DMS 273 (cell line): ENCODE data around the gene ARHGAP31.

ENCODE experiments used
- DNase-seq: peaks from one replicate; lab custom pipeline; 2025; ENCODE audit not compliant: unreplicated experiment; lab: John Stamatoyannopoulos, UW

ARHGAP31 gene

DNA sequence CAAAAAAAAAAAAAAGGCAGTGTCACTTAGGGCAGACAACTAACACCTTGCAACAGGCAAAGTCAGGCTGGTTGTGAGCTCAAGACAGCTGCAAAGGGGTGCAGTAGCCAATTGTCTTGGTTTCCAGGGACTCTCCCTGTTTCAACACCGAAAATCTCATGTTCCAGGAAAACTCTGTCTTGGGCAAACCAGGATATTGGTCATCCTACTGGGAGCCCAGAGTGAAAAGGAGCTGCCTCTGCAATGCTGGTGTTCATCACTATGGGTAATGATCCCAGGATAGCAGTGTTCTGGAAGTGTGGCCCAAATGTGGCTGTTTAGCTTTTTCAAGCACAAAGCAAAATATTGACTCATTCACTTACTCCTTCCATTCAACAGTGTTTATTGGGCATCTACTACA, 82.6 kb downstream of the ARHGAP31 start:
- DNase-seq: no peak

DNA sequence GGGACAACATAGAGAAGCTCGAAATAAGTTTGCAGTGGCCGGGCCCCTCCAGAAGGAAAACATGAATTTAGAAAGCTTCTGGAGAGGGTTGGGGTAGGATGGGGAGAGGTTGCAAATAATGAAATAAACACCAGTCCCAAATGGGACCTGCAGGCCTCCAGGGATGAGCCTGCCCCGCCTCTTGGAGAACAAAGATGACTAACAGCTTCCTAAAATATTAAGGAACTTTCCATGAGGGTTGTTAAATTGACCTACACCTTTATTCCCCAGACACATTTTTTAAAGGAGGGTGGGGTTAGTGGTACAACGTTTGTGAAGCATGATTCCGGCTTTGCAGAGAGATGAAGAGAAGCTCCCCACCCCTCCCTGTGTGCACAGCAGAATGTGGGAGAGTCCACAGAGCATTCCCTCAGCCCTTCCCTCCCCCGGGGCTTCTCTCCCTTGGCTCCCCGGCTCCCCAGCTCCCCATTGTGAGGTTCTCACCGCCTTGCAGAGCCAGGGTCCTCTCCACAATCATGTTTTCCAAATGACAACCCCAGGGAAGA, 84.1 kb downstream of the ARHGAP31 start:
- no peak for DNase-seq

DNA sequence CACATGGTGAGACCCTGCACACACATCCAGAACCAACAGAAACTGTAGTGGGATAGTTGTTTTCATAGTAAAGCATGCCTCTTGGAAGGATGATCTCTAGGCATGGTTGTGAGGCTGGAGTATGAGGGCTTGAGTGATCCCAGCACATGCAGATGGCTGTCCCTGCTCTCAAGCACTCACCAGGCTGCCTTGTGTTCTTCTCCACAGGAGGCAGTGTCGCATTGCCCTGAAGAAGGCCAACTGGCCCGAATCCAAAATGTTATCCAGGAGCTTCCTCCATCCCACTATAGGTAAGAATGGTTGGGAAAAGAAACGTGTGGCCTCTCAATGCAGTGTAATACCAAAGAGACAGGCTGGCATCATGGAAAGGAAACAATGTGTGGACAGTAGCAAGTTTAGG, 86.5 kb downstream of the ARHGAP31 start:
- DNase-seq: peak; percentile 73

DNA sequence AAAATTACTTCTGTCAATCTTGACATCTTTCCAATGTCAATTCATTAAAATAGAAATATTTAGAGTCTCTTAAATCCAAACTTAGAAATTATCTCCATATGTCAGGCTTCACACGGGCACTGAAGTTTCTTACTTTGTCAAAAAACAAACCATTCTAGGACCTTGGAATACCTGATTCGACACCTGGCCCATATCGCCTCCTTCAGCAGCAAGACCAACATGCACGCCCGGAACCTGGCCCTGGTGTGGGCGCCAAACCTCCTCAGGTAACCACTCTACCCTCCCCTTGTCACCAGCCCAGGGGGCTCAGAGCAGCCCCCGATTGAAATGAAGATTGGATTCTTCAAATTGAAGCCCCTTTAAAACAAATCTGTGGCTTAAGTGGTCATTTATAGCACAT, 88.0 kb downstream of the ARHGAP31 start:
- DNase-seq: no peak

DNA sequence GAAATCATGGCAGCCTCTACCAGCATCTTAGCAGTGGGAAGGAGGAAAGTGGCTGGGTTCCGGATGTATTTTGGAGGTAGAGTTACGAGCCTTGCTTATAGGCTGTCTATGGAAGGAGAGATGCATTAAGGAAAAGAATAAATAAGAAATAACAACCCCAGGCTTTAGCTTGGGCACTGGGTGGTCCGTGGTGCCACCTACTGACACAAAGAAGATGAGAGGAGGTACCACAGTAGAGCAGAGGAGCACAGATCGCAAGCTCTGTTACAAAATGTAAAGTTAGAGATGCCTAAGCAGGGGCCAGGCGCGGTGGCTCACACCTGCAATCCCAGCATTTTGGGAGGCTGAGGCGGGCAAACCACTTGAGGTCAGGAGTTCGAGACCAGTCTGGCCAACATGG, 94.4 kb downstream of the ARHGAP31 start:
- no peak for DNase-seq

DNA sequence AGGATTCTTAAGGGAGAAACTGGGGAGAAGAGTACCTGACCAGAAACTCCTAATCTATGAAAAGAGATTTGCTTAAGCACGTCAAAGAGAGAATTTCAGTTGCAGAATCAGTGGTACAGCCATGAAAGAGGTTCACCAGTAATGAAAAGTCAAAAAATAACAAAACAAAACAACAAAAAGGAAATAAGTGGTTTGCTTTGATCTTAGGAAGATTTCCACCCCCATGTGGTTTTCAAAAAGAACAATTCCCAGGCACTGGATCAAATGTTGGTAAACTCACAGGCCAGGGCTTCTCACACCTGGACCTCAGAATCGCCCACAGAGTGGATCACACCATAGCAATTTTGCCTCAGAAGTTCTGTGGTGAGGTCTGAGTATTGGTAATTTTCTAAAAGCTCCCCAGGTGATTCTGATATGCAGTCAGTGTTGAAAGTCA, 101.8 kb downstream of the ARHGAP31 start:
- DNase-seq: no peak

DNA sequence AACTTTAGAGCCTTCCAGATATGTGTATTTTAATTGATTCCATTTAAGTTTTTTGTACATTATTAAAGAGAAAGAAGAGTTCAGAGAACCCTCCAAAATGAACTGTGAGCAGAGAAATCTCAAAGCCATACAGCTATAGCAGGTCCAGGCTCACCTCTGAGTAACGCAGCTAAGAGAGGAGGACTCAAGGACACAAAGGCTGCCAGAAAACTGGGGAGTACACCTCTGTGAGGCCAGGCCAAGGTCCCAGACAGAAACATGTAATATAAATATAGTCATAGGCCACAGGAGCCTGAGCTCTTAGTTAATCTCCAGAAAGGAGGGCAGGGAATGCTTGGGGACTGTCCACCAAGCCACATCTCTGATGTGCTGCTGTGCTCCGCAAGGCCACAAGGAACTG, 102.7 kb downstream of the ARHGAP31 start:
- no peak for DNase-seq

DNA sequence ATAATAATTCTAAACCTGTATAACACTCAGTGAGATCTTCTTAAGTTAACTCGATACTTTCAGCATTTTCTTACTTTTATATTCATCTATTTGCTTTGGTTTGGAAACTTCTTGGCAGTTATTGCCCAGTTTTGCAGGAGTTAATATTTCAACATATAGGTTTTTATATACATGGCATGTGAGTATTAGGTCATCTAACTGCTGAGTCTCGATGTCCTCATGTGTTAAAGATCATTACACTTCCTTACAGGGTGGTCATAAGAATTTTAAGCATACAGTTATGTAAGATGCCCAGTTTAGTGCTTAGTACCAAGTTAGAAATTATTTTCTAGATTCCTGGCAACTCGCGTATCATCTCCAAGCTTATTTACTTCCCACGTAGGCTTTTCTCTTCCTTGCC, 106.3 kb downstream of the ARHGAP31 start:
- DNase-seq: no peak

DNA sequence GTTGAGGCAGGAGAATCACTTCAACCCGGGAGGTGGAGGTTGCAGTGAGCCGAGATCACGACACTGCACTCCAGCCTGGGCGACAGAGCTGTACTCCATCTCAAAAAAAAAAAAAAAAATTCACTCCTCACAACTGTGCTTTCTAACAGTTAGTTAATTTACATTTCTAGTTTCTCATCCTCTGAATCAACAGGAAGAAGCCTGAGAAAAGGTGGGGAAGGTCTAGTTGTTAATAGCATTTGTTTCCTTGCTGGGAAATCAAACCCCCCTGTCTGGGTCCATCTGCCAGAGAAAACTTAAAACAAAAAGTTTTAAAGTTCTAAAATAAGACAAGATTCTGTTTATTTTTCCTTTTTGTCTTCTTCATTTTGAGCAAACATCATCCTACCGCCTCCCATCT, 106.9 kb downstream of the ARHGAP31 start:
- DNase-seq: no peak

DNA sequence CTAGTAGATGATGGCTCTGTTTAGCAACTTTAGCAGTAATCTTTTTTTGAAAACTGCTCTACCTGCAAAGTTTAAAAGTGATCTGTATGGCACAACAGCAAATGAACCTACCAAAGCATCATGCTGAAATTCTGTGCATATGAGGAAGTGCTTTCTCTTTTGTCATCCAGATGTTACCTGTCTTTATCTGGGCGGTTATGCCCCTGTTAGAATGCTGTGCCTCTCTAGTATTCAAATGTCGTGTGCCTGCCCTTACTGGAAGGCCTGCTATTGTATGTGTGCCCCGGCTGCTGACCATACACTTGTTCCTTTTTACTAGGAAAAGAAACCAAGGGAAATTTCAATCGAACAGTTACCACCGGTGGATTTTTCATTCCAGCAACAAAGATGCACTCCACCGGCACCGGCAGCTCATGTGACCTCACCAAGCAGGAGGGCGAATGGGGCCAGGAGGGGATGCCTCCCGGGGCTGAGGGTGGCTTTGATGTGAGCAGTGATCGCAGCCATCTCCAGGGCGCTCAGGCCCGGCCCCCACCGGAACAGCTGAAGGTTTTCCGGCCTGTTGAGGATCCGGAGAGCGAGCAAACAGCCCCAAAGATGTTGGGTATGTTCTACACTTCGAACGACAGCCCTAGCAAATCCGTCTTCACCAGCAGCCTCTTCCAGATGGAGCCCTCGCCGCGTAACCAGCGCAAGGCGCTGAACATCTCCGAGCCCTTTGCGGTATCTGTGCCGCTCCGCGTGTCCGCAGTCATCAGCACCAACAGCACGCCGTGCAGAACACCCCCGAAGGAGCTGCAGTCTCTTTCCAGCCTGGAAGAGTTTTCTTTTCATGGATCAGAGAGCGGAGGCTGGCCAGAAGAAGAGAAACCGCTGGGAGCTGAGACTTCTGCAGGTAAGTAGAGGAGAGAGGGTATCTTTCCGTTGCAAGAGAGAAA, 107.6 kb downstream of the ARHGAP31 start:
- no peak for DNase-seq

DNA sequence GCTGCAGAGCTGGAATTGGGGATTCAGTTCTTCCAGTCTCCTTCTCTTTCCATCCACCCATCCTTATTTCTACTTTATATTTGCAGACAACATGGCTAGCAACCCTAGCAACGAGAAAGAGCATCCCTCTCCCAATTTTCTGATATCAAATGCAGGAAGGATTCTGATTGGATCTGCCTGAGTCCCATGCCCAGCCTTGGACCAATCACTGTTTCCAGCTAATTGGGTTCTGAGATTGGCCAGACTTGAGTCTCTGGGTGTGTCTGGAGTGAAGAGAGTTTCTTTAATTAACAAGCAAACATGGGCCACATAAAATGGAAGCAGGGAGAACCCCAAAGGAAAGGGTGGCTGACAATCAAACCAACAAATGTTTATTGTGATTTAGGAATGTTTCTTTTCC, 108.6 kb downstream of the ARHGAP31 start:
- DNase-seq: no peak

DNA sequence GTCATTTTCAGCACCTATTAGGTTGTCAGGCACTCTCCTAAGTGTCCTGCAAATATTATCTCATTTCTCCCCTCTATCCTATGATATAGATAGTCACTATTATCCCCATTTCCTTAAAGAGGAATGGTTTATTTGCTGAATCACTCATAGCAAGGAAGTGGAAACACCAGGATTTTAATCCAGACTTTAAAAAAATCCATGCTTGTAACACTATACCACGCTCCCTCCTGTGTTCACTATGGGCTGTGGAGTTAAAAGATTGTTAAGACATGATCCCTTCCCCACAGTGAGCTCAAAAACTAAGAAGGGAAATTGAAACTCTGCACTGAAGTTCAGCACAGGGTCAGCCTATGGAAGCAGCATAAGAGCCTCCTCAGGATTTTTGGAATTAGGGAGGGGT, 109.0 kb downstream of the ARHGAP31 start:
- DNase-seq: no peak

DNA sequence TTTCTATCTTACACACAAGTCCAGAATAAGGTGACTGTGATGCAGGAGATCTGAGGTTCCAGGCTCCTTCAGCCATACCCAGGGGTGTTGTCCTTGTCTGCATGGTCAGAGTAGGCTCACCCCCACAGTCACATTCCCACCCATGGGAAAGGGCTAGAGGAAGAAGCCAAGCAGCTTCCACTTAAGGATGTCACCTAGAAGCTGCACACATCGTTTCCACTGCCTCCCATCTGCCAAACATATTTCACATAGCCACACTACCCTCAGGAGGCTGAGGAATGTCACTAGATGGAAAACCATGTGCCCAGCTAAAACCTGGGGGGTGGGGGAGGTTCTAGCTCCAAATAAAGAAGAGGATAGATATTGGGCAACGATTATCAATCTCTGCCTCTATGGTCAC, 111.1 kb downstream of the ARHGAP31 start:
- no peak for DNase-seq

DNA sequence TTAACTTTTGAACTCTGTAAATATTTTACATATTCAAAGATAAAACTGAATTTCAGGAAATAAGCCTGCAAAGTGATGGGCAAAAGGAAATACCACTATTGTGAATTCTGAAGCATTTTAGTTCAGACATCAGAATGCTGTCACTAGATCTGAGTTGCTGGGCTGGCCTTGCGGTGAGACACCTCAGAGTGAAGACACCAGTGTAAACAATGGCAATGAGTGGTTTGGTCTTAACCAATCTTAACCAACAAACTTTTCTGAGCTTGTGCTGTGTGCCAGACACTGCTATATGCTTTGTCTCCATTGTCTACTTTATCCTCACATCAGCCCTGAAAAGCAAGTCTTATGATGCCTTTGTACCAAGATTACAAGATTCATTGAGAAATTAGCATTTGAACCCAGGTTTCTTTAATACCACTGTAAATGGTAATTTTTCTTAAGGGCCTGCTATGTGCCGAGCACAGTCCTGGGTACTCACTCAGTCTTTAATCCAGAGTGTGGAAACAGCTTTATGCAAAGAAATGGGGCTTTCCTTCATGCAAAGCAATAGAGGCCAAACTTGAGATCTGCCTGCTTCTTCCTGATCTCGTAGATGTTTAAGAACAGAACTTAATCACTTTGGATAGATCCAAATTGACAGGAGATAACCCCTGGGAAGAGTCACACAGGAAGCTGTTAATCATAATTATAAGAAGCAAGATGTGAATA, 114.2 kb downstream of the ARHGAP31 start:
- no peak for DNase-seq

DNA sequence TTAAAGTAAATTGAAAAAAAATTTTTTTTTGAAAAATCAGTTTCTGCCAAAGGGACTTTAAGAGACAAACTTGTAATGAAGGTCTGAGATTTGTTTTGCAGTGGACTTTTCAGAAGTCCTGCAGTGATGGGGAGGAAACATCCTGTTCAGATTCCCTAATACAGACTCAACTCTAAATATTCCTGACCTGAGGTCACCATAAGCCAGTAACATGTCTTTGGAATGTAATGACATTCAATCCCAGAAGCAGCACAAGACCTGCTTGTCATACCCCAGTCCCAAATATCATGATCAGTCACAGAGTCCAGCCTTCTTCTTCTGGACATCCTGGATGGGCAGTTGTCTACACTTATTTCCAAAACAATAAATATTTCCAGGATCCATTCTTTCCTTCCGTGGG, 115.7 kb downstream of the ARHGAP31 start:
- DNase-seq: no peak

DNA sequence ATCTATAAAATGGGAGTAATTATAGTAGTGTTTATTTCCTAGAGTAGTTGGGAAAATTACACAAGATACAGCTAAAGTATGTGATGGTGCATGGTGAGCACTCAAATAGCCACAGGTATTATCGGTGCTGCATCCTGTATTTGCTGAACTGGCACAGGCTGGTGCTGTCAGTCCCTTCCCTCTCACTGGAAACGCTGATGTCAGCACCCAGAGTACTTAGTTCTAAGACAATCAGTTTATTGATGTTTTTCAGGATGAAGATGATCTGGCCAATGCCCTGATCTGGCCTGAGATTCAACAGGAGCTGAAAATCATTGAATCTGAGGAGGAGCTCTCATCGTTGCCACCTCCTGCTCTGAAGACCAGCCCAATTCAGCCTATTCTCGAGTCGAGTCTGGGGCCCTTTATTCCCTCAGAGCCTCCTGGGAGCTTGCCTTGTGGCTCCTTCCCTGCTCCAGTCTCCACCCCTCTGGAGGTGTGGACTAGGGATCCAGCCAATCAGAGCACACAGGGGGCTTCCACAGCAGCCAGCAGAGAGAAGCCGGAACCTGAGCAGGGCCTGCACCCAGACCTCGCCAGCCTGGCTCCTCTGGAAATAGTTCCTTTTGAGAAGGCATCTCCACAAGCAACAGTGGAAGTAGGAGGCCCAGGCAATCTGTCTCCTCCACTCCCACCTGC, 119.6 kb downstream of the ARHGAP31 start:
- DNase-seq: no peak

DNA sequence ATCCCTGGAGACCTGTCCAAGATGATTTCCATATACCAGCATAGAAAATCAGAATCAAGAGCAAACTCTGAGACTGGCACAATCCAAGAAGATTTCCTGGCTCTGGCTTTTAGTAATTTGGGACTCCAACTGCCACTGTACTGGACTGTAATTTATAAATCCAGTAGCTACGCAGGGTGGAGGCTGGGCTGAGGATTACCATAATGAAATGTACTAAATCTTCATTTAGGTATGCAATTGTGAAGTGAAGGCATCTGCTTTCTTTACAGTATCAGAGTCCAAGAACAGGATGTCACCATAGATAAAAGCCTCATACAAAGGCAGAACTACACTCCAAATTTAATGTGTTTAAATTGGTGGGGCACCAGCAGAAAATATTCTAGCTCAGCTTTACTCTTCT, 122.7 kb downstream of the ARHGAP31 start:
- no peak for DNase-seq

DNA sequence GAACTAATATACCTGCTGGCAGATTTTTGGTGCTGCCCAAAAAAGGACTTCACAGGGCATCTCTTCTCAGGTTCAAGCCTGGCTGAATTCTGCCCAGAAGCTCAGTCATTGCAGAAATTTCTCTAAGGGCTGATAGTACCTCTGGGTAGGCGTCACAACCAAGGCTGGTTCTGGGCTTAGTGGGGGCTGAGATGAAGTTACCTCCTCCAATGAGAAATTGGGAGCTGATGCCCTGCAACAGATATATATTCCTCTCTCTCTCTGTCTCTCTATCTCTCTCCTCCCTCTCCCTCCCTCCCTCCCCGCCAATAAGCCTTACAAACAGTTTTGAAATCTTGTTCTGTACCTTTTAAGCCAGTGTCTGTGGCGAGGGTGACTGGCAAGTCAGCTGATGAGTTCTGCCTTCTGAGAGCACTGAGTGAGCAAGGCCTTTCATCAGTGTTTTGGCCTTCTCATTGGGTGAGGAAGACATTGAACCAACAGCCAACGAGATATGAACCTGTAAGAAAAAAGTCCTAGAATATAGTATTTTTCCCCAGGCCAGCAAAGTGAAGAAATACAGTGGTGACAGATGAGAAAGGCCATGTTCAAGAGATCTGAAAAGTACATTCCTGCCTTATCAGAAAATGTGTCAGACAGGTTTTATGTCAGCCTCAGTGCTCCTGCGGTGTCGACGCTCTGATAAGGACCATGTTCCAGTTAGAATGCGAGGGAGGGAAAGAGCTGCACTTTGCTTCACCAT, 123.8 kb downstream of the ARHGAP31 start:
- no peak for DNase-seq

DNA sequence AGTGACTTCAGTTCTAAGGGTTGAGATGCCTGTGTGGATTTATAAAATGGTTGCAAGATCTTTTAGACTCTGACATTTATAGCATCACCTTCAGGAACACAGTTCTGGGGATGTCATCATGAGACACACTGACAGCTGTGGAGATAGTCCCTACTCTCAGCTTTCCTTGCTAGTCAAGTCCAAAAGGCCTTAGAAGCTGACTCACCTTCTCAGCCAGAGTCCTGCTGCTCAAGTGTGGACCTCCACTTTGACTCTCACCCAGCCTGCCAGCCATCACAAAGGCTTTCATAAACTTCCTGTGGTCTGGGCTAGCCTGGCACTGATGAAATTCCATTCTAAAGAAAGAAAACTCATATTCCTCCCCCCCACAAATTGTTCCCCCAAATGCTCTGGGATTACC, 124.5 kb downstream of the ARHGAP31 start:
- no peak for DNase-seq

DNA sequence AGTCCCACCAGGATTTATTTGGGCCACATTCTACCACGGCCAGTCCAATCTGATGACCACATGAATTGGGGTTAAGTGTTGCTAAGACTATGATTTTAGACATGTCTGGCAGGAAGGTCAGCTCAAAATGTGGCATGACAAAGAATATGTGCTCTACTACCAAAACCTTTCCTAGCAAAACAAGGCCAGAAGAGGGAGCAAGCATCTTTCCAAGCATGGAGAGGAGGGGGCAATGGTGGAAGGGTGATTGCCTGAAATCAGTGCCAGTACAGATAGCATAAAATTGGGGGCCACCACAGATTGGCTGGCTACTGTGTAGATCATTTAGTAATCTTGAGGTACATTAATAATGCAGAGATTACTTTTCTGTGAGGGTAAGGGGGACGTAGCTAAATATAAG, 126.0 kb downstream of the ARHGAP31 start:
- peak; percentile 57 for DNase-seq

DNA sequence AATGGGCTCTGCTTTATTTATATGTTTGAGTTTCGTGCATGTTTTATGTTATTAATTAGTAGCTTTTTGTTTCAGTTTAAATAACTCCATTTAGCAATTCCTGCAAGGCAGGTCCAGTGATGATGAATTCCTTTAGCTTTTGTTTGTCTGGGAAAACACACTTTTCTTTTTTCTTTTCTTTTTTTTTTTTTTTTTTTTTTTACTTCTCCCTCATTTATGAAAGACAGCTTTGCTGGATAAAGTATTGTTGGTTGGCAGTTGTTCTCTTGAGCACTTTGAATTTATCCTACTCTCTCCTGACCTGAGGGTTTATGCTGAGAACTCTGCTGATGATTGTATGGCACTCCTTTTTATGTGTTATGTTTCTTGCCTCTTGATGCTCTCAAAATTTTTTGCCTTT, 133.5 kb downstream of the ARHGAP31 start:
- DNase-seq: peak; percentile 25
